ENCODE results near the gene PPP4R3A.
A peak's percentile ranks its signal among the peaks of the same experiment; 100 is the strongest.
"Not testable (repeated sequence)": the region's sequence is repeated elsewhere in the genome, so short reads cannot be mapped to it uniquely, and the experiment has no call there.

Gene PPP4R3A

GRCh38 chr14:91436266-91436665, 73.8 kb downstream of the PPP4R3A start:
- H3K27ac Mint-ChIP-seq; H3K9me3 Mint-ChIP-seq (ENCODE audit: low read depth); H3K27me3 Mint-ChIP-seq; H3K4me1 Mint-ChIP-seq (ENCODE audit: low read depth); H3K4me3 Mint-ChIP-seq; H3K36me3 Mint-ChIP-seq: not testable (repeated sequence)

- H3K9me3 Mint-ChIP-seq (ENCODE audit: low read depth): no peaks in the 10 kb centered on the region
- no peaks in the 10 kb centered on the region for H3K27me3 Mint-ChIP-seq
- H3K4me3 Mint-ChIP-seq: no peak overlapping the region
- H3K36me3 Mint-ChIP-seq: no peaks in the 10 kb centered on the region
- no peak overlapping the region for H3K27ac Mint-ChIP-seq
- peaks cover 19% of the 10 kb centered on the region for H3K4me1 Mint-ChIP-seq (ENCODE audit: low read depth)
Measured at GRCh38 chr14:91429385-91429784, 80.7 kb downstream of the PPP4R3A start.

GRCh38 chr14:91428931-91429330, 81.2 kb downstream of the PPP4R3A start:
- not testable (repeated sequence) for H3K27ac Mint-ChIP-seq; H3K9me3 Mint-ChIP-seq (ENCODE audit: low read depth); H3K36me3 Mint-ChIP-seq; H3K27me3 Mint-ChIP-seq; H3K4me3 Mint-ChIP-seq
- H3K4me1 Mint-ChIP-seq (ENCODE audit: low read depth): peaks cover 19% of the 10 kb centered on the region

GRCh38 chr14:91425531-91425944, 84.6 kb downstream of the PPP4R3A start:
- peaks cover 23% of the 10 kb centered on the region for H3K4me1 Mint-ChIP-seq (ENCODE audit: low read depth)
- not testable (repeated sequence) for H3K27ac Mint-ChIP-seq

DNA sequence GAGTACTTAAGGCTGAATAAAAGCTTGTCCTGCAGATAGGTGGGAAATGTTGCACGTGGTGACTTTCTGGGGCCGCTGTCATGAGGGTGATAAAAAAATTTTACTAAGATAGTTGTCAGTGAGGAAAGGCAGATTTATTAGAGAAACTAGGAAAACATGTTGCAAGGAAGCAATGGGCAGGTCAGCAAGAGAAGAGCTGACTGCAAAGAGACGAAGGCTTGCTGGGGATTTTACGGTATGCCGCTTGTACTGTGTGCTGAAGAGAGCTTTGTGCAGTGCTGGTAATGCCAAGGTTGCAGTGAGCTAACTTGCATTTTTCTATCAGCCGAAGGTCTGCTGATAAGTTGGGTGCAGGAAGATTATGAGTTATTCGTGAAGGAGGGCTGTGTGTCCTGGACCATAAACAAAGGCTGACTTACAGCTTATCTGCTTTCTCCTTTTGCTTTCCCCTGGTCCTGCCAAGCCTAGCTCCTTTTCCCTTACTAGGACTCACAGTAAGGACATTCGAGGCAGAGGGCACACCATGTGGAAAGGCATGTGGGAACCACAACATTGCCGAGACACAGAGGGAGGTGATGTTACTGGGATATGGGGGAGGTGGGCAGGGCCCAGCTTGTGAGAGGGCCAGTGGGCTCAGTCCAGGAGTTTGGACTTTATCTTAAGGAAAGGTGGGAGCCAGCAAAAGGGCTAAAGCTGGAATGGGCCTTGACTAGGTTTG, 85.1 kb downstream of the PPP4R3A start:
- Mint-ChIP-seq H3K4me1 (ENCODE audit: low read depth) (peaks cover 23% of the 10 kb centered on the region), H3K9me3 (ENCODE audit: low read depth) (no peaks in the 10 kb centered on the region), H3K36me3 (no peaks in the 10 kb centered on the region), H3K4me3 (no peak overlapping the region), H3K27me3 (no peaks in the 10 kb centered on the region), H3K27ac (no peak overlapping the region)

More at GRCh38 chr14:91425531-91425944, 84.6 kb downstream of the PPP4R3A start:
- H3K4me3 Mint-ChIP-seq; H3K36me3 Mint-ChIP-seq; H3K9me3 Mint-ChIP-seq (ENCODE audit: low read depth); H3K27me3 Mint-ChIP-seq: not testable (repeated sequence)

- Mint-ChIP-seq H3K4me3 (no peak overlapping the region), H3K27me3 (no peaks in the 10 kb centered on the region), H3K27ac (peak overlapping the region; percentile 22), H3K4me1 (ENCODE audit: low read depth) (peaks cover 25% of the 10 kb centered on the region), H3K36me3 (no peaks in the 10 kb centered on the region), H3K9me3 (ENCODE audit: low read depth) (no peaks in the 10 kb centered on the region)
Measured at GRCh38 chr14:91420686-91421085, 89.4 kb downstream of the PPP4R3A start.

DNA sequence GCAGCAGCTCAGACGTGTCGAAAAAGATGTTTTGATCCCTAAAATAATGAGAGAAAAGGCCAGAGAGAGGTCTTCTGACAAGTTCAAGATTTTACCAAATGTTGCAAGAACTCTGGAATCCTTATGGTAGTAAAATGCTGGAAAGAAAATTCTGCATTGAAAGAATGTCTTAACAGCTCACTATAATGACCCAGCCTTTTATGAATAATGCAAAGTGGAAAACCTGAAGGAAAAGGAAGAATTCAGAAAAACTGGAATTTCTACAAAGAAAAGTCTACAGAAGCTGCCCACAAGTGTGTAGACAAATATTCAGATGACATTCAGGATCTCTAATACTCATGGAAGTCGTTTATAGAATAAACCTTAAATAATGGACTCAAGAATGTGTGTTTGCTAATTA, 90.7 kb downstream of the PPP4R3A start:
- Mint-ChIP-seq H3K4me3 (no peak overlapping the region), H3K27me3 (no peaks in the 10 kb centered on the region), H3K36me3 (peaks cover 4% of the 10 kb centered on the region), H3K4me1 (ENCODE audit: low read depth) (peaks cover 33% of the 10 kb centered on the region), H3K9me3 (ENCODE audit: low read depth) (no peaks in the 10 kb centered on the region), H3K27ac (peak overlapping the region; percentile 91)

DNA sequence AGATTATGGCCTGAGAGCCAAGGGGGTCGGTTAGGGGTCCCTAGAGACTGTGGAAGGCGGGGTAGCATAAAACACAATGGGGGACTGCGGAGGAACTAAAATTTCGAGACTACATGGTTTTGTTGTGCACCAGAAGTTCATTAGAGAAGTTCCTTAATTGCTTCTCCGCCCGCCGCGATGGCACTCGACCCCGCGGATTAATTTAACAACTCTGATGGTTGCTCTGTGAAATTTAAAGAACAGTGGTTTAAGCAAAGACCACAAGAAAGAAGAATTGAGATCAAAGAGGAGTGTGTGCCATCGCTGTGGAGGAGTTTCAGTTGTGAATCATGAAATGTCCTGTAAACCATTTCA, 91.1 kb downstream of the PPP4R3A start:
- peak overlapping the region; percentile 68 for H3K4me3 Mint-ChIP-seq
- no peaks in the 10 kb centered on the region for H3K9me3 Mint-ChIP-seq (ENCODE audit: low read depth)
- peak overlapping the region; percentile 91 for H3K27ac Mint-ChIP-seq
- H3K4me1 Mint-ChIP-seq (ENCODE audit: low read depth): peaks cover 38% of the 10 kb centered on the region
- H3K36me3 Mint-ChIP-seq: peaks cover 4% of the 10 kb centered on the region
- no peaks in the 10 kb centered on the region for H3K27me3 Mint-ChIP-seq

GRCh38 chr14:91418387-91419043, 91.6 kb downstream of the PPP4R3A start:
- peaks cover 43% of the 10 kb centered on the region for H3K4me1 Mint-ChIP-seq (ENCODE audit: low read depth)
- H3K27ac Mint-ChIP-seq: peak overlapping the region; percentile 91
- H3K36me3 Mint-ChIP-seq: peaks cover 7% of the 10 kb centered on the region

DNA sequence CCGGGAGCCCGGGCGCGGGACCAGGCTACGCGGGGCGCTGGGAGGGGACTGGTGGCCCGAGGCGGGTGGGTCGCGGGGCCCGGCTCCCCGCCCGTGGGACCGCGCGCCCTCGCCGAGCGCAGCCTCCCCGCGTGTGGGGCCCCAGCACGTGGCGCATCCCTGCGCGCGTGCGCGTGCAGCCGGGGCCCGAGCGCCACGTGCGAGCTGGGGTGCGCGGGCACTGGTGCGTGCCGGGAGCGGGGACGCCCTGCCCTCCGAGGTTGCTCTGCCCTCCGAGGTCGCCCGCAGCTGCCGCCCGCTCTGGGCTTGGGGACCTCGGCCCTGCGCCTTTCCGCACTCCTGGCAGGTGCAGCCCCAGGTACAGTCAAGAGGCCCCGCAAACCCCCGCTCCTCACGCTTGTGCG, 92.1 kb downstream of the PPP4R3A start:
- Mint-ChIP-seq H3K27ac (peak overlapping the region; percentile 91), H3K4me3 (peak overlapping the region; percentile 68), H3K9me3 (ENCODE audit: low read depth) (no peaks in the 10 kb centered on the region), H3K27me3 (no peaks in the 10 kb centered on the region), H3K4me1 (ENCODE audit: low read depth) (peaks cover 48% of the 10 kb centered on the region), H3K36me3 (peaks cover 11% of the 10 kb centered on the region)

More at GRCh38 chr14:91418387-91419043, 91.6 kb downstream of the PPP4R3A start:
- peak overlapping the region; percentile 68 for H3K4me3 Mint-ChIP-seq
- no peaks in the 10 kb centered on the region for H3K9me3 Mint-ChIP-seq (ENCODE audit: low read depth)
- no peaks in the 10 kb centered on the region for H3K27me3 Mint-ChIP-seq

DNA sequence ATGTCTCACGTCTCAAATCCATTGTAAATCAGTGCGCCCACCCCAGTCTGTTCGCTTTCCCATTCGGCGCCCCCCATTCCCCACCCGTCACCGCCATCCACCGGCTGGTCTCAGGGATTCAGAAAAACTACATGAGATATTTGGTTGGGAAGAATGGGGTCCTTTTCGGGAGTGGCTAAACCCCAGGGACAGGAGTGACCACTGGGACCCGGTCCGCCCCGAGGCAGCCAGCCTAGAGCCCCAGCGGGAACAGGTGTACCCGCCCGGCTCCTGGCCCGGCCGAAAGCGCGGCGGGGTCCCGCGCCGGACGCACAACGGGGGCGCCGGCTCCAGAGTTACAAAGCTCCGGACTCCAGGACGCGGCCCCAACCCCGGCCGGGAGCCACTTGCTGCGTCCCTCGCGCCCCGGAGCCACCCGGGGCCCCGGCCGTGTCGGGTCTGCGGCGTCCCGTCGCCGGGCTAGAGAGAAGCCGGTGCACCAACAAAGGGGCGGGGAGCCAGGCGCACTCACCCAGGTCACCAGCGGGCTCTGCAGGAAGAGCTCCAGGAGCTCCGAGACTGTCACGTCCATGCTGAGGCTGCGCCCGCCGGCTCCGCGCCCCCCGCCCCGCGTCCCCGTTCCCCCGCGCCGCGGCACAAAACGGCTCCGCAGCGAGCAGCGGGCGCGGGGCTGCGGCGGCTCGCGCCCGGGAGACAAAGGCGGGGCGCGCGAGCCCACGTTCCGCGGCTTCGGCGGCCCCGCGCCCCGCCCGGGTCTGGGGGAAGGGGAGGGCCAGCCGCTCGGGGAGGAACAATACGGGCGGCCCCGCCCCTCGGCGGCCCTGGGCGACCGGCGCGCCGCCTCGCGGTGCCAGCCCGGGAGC, 92.8 kb downstream of the PPP4R3A start, which contains the start of gene CCDC88C:
Gene CCDC88C, minus strand, starts transcription at position 701 of the 863 bp plus-strand sequence. Its CDS starts 130 bp downstream, at position 571.
- Mint-ChIP-seq H3K4me3 (peak within 1 kb of the TSS; percentile 97), H3K27me3 (no peaks in the 10 kb centered on the region), H3K9me3 (ENCODE audit: low read depth) (no peaks in the 10 kb centered on the region), H3K4me1 (ENCODE audit: low read depth) (peaks cover 54% of the 10 kb centered on the region), H3K36me3 (peaks cover 15% of the 10 kb centered on the region), H3K27ac (peak within 1 kb of the TSS; percentile 99)

DNA sequence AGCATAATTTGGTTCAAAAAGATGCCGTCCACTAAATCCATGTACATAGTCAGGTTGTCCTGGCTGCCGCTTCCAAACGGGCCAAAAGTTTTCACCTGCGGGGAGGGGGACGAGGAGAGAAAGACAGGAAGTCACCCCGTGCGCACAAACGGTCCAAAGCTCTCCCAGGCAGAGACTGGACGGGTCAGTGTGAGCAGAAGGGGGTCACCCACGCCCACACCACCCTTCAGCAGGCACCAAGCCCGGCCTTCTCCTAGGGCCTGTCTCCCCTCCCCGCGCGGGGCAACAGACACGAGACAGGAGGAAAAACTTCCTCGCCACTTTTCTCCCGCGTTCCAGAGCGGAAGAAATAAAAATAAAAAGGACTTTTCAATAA, 93.4 kb downstream of the PPP4R3A start:
- H3K27ac Mint-ChIP-seq: peak overlapping the region; percentile 99
- peaks cover 15% of the 10 kb centered on the region for H3K36me3 Mint-ChIP-seq

DNA sequence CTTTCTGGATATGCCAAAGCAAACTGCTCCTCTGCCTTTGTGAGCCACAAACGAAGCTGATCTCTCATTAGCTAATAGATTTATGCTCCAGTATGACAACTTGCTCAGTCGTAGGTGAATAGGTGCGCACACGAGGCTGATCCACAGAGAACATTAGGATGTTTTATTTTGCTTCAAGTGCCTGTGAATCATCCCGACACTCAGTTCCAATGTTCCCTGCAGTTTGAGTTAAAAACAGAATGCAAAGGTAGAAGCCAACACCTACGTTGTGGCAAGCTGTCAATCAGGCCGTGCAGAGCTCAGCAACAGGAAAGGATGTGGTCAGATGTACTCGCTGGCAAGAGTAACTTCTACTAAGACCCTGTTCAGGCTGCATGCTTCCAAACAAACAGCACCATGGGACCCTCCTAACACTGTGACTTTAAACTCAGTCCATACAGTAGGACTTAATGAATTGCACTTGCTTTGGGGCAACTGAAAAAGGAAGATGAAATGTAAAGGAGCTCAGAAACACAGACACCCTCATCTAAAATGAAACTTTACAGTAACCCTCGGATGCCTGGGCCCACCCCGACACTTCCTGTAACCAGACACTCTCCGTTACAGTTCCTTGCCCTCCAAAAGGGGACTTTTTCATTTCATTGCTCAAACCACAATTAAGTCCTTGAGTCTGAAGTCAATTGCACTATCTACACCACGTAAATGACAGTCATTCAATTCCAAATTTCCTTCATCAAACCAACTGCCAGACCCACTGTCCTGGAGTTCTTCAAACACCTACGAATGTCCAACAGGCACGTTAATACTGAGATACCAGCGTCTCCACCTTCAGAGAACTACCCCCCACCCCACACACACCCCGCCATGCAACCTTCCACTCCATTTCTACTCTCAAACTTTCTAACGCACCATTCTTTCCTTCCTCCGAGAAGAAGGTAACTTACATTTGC, 94.0 kb downstream of the PPP4R3A start:
- H3K27ac Mint-ChIP-seq: peak overlapping the region; percentile 99
- no peaks in the 10 kb centered on the region for H3K27me3 Mint-ChIP-seq
- peaks cover 64% of the 10 kb centered on the region for H3K4me1 Mint-ChIP-seq (ENCODE audit: low read depth)
- H3K9me3 Mint-ChIP-seq (ENCODE audit: low read depth): no peaks in the 10 kb centered on the region
- H3K4me3 Mint-ChIP-seq: peak overlapping the region; percentile 97
- H3K36me3 Mint-ChIP-seq: peaks cover 18% of the 10 kb centered on the region

More for the DNA sequence above, 93.4 kb downstream of the PPP4R3A start:
- peak overlapping the region; percentile 97 for H3K4me3 Mint-ChIP-seq
- no peaks in the 10 kb centered on the region for H3K9me3 Mint-ChIP-seq (ENCODE audit: low read depth)
- H3K27me3 Mint-ChIP-seq: no peaks in the 10 kb centered on the region
- H3K4me1 Mint-ChIP-seq (ENCODE audit: low read depth): peaks cover 57% of the 10 kb centered on the region

DNA sequence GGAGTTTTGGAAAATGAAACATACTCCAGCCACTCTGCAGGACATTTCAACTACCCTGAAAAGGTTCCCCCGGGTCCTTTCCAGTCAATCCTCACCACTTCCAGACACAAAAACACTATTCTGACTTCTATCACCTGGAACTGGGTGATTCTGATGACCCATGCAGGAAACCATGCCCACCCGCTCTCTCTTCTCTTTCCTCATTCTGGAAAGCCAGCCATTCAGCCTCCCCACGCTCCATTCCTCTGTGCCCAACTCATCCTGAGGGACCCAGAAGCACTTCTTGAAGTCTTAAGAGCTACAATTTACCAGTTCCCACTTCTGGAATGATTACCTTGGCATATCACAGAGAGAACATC, 95.7 kb downstream of the PPP4R3A start:
- H3K36me3 Mint-ChIP-seq: peaks cover 23% of the 10 kb centered on the region
- peak overlapping the region; percentile 99 for H3K27ac Mint-ChIP-seq
- H3K9me3 Mint-ChIP-seq (ENCODE audit: low read depth): no peaks in the 10 kb centered on the region
- peaks cover 74% of the 10 kb centered on the region for H3K4me1 Mint-ChIP-seq (ENCODE audit: low read depth)
- peak overlapping the region; percentile 97 for H3K4me3 Mint-ChIP-seq
- H3K27me3 Mint-ChIP-seq: no peaks in the 10 kb centered on the region
